ENCODE data around the gene SLC37A4.

The SLC37A4 gene

GRCh38 chr11:119012629-119013170 lies 18.0 kb downstream of the SLC37A4 start:
- peaks cover 57% of the 10 kb centered on the region for H3K36me3 Mint-ChIP-seq (ENCODE audit: low read depth)
- H3K4me3 Mint-ChIP-seq: no peak overlapping the region
- peaks cover 26% of the 10 kb centered on the region for H3K4me1 Mint-ChIP-seq
- H3K27me3 Mint-ChIP-seq (ENCODE audit: low read depth, poor library complexity): peaks cover under 1% of the 10 kb centered on the region
- H3K27ac Mint-ChIP-seq: peak overlapping the region; percentile 78
- no peak for TF ChIP-seq CTCF (IDR thresholded peaks at IDR 0.05)
- H3K9me3 Mint-ChIP-seq: no peaks in the 10 kb centered on the region
- DNase-seq: no peak

- no peak for DNase-seq
- Mint-ChIP-seq H3K9me3 (no peaks in the 10 kb centered on the region), H3K4me1 (peaks cover 14% of the 10 kb centered on the region), H3K36me3 (ENCODE audit: low read depth) (peaks cover 61% of the 10 kb centered on the region), H3K27me3 (ENCODE audit: low read depth, poor library complexity) (no peaks in the 10 kb centered on the region), H3K4me3 (no peak overlapping the region), H3K27ac (no peak overlapping the region)
- no peak for TF ChIP-seq CTCF (IDR thresholded peaks at IDR 0.05)
Measured at GRCh38 chr11:119011476-119012053, 19.1 kb downstream of the SLC37A4 start.

- no peak overlapping the region for H3K4me3 Mint-ChIP-seq
- no peak for TF ChIP-seq CTCF (IDR thresholded peaks at IDR 0.05)
- H3K27ac Mint-ChIP-seq: peak overlapping the region; percentile 42
- no peak for DNase-seq
- peaks cover 37% of the 10 kb centered on the region for H3K36me3 Mint-ChIP-seq (ENCODE audit: low read depth)
- H3K9me3 Mint-ChIP-seq: no peaks in the 10 kb centered on the region
- no peaks in the 10 kb centered on the region for H3K4me1 Mint-ChIP-seq
- H3K27me3 Mint-ChIP-seq (ENCODE audit: low read depth, poor library complexity): no peaks in the 10 kb centered on the region
Measured at GRCh38 chr11:119006656-119007055, 24.0 kb downstream of the SLC37A4 start.

DNA sequence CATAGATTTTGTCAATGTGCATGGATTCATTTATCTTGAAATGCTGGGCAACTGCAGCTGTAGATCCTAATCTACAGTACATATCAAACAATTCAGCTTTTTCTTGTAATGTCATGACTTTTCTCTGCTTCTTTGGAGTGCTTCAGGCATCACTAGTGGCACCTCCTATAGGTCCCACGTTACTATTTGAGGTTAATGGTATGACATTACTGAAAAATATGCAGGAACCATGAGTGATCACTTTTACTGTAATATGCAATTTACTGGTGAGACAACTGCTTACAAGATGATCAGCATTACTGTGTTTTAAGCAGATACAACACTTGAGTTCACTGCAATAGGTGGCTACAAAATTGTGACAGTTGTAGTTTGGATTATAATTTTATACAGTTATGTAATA lies 29.8 kb downstream of the SLC37A4 start:
- Mint-ChIP-seq H3K4me3 (no peak overlapping the region), H3K27ac (no peak overlapping the region), H3K27me3 (ENCODE audit: low read depth, poor library complexity) (peaks cover 5% of the 10 kb centered on the region), H3K4me1 (peaks cover 40% of the 10 kb centered on the region), H3K36me3 (ENCODE audit: low read depth) (peaks cover 42% of the 10 kb centered on the region), H3K9me3 (peaks cover 3% of the 10 kb centered on the region)
- TF ChIP-seq CTCF (IDR thresholded peaks at IDR 0.05): no peak
- DNase-seq: no peak

- Mint-ChIP-seq H3K9me3 (peaks cover 3% of the 10 kb centered on the region), H3K4me3 (peak overlapping the region; percentile 97), H3K27ac (peak overlapping the region; percentile 98), H3K27me3 (ENCODE audit: low read depth, poor library complexity) (peaks cover 5% of the 10 kb centered on the region), H3K4me1 (peaks cover 42% of the 10 kb centered on the region), H3K36me3 (ENCODE audit: low read depth) (peaks cover 46% of the 10 kb centered on the region)
- no peak for TF ChIP-seq CTCF (IDR thresholded peaks at IDR 0.05)
- no peak for DNase-seq
Measured at GRCh38 chr11:118998822-118999221, 31.9 kb downstream of the SLC37A4 start.

- Mint-ChIP-seq H3K4me3 (peak overlapping the region; percentile 97), H3K27me3 (ENCODE audit: low read depth, poor library complexity) (peaks cover 5% of the 10 kb centered on the region), H3K36me3 (ENCODE audit: low read depth) (peaks cover 46% of the 10 kb centered on the region), H3K9me3 (peaks cover 8% of the 10 kb centered on the region), H3K4me1 (peaks cover 42% of the 10 kb centered on the region), H3K27ac (peak overlapping the region; percentile 98)
- DNase-seq: no peak
- no peak for TF ChIP-seq CTCF (IDR thresholded peaks at IDR 0.05)
Measured at GRCh38 chr11:118998388-118998717, 32.3 kb downstream of the SLC37A4 start.

Measured in nephron progenitor cell (in vitro differentiated cells).